ENCODE data around the gene RGCC.

DNA sequence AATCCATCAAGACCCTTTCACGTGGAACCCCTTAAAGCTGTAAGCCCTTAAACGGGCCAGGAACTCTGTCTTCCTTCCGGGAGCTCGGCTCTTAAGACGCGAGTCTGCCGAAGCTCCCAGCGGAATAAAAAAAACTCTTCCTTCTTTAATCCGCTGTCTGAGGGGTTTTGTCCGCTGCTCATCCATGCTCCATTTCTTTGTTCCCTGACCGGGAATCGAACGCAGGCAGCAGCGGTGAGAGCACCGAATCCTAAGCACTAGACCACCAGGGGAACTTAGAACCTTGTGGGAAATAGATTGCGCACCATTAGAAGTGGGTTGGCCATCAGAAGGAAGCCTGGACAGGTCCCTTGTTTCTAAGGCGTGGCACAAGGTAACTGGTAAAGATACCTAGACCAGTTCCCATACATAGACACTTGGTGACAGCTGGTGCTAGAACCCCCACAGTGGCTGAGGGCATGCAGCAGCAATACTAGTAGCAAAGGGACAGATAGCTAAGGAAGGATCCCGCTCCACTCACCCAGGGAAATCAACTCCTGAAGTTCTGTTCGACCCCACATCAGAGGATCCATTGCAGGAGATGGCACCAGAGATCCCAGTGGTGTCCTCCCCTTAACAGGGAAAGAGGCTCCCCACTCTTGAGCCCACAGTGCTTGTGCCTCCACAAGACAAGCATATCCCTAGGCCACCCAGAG is 1.5 kb upstream of the RGCC start:
- TF ChIP-seq, protein P1, sequence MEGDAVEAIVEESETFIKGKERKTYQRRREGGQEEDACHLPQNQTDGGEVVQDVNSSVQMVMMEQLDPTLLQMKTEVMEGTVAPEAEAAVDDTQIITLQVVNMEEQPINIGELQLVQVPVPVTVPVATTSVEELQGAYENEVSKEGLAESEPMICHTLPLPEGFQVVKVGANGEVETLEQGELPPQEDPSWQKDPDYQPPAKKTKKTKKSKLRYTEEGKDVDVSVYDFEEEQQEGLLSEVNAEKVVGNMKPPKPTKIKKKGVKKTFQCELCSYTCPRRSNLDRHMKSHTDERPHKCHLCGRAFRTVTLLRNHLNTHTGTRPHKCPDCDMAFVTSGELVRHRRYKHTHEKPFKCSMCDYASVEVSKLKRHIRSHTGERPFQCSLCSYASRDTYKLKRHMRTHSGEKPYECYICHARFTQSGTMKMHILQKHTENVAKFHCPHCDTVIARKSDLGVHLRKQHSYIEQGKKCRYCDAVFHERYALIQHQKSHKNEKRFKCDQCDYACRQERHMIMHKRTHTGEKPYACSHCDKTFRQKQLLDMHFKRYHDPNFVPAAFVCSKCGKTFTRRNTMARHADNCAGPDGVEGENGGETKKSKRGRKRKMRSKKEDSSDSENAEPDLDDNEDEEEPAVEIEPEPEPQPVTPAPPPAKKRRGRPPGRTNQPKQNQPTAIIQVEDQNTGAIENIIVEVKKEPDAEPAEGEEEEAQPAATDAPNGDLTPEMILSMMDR (IDR thresholded peaks at IDR 0.05; ENCODE audit: low read depth, low read length): no peak
- no peak for TF ChIP-seq MAX (IDR thresholded peaks at IDR 0.05; ENCODE audit: low read depth, low read length)

Measured in NB4 (cell line).